Heart left ventricle (tissue), 16 donors: Measurements from ENCODE around the gene OMP. TPM values are rescaled to one million over a fixed set of nuclear protein-coding genes. Genes with fewer than 3 reads are reported as not detected.

Source experiments
- ATAC-seq, 4 donors: fragments of 200-7000 bp; cut with Tn5 transposase; one replicate each; pipeline ENCODE4 v1.9.1; 2020 to 2022; ENCODE audit warnings: moderate library complexity in 4 of 4, mild to moderate bottlenecking in 3 of 4, moderate number of reproducible peaks in 1 of 4
- DNase-seq, 5 donors: peaks; one replicate each; pipeline ENCODE4 v3.0.0-alpha.2; 2020
- H3K27ac ChIP-seq, 12 donors: fragments of 200-600 bp; sonication (generic) in 4 of 12; one replicate each; pipeline versions ENCODE4 v1.5.0 to v1.8.0; 2016 to 2022; ENCODE audit warnings: mild to moderate bottlenecking in 2 of 12
- H3K27me3 ChIP-seq, 9 donors: fragments of 200-600 bp; sonication (generic) in 2 of 9; one replicate each; pipeline versions ENCODE4 v1.5.1 to v1.8.0; 2016 to 2022; ENCODE audit warnings: mild to moderate bottlenecking in 3 of 9
- H3K36me3 ChIP-seq, 9 donors: fragments of 200-600 bp; sonication (generic) in 2 of 9; one replicate each; pipeline versions ENCODE4 v1.5.0 to v1.8.0; 2018 to 2022; ENCODE audit warnings: mild to moderate bottlenecking in 2 of 9
- H3K4me1 ChIP-seq, 12 donors: fragments of 200-600 bp; sonication (generic) in 4 of 12; one replicate each; pipeline versions ENCODE4 v1.5.0 to v1.8.0; 2016 to 2022; ENCODE audit warnings: mild to moderate bottlenecking in 3 of 12
- H3K4me3 ChIP-seq, 12 donors: fragments of 200-600 bp; sonication (generic) in 4 of 12; one replicate each; pipeline versions ENCODE4 v1.5.0 to v1.8.0; 2017 to 2022; ENCODE audit warnings: mild to moderate bottlenecking in 9 of 12, moderate library complexity in 4 of 12
- H3K9me3 ChIP-seq, 12 donors: fragments of 200-600 bp; sonication (generic) in 4 of 12; one replicate each; pipeline versions ENCODE4 v1.5.0 to v1.8.0; 2016 to 2022; ENCODE audit warnings: mild to moderate bottlenecking in 1 of 12
- POLR2A ChIP-seq, 2 donors: fragments of 450-650 bp; IDR thresholded peaks; one replicate each; pipeline ENCODE4 v1.6.1; 2017; ENCODE audit warnings: antibody characterized with exemption in 2 of 2, mild to moderate bottlenecking in 2 of 2, moderate library complexity in 2 of 2
- WGBS, 4 donors: extraction: QIAGEN DNeasy Blood & Tissue Kit in 2 of 4; methylation state at CpG; one replicate each; pipeline versions ENCODE4 v1.1.5 to v1.1.7; 2013 to 2018; 5-methylcytosine and 5-hydroxymethylcytosine counted together
- intact Hi-C, 10 donors: fragments of 100-400 bp; cut with DNase I; formaldehyde crosslinking; loops; one replicate each; pipeline versions ENCODE4 v1.11.1 to v1.14.2; 2022
- polyA plus RNA-seq, 2 donors: library from polyadenylated mRNA; stranded (reverse); fragments of 200-250 nt; gene quantifications; one replicate each; pipeline ENCODE4 v1.2.3, GENCODE V29; 2013
- total RNA-seq, 9 donors: library from RNA; depleted of rRNA in 2 of 9; stranded (reverse); fragments of >200 nt in 2 of 9; fragmentation: NEBNext Ultra II Directional in 3 of 9; extraction: Animal tissue kit (Norgen Biotek cat#: 25700) in 3 of 9; gene quantifications; one replicate each; pipeline versions ENCODE4 v1.1.0 to v1.2.4, GENCODE V29; 2016 to 2023
- TF ChIP-seq, protein P1 (sequence below), 12 donors: fragments of 200-600 bp; sonication (generic) in 4 of 12; IDR thresholded peaks; one replicate each; pipeline versions ENCODE4 v1.5.0 to v1.8.0; 2018 to 2022; ENCODE audit warnings: antibody characterized with exemption in 12 of 12, mild to moderate bottlenecking in 5 of 12
- donor health status: ischemic (EF 13 %, LVEDD 7.1; RV severe dilation, severe dysfunction).
- donor health status: healthy with polysubstance abuse.
- donor health status: DM: no; HTN: yes; CAD: no.
- donor health status: DM: no; HTN: no; CAD: no.
- donor health status: ischemic (EF 25% LVEDD 6.9; RV normal size, moderate dysfunction).
- donor health status: ischemic (EF 25% LVEDD 5.7; RV mildly dilated, moderate dysfunction).
- donor health status: healthy.
- donor health status: DM: yes; HTN: yes; CAD: no.
- donor health status: ischemic (EF 35%, LVEDD 5.7; RV mildly dilated, moderate dysfunction).
- donor health status: nonischemic (EF 11% LVEDD 7.7; RV severe dilation, severe dysfunction).
- donor health status: DM: yes; HTN: yes; CAD: no.
- donor health status: PGD.
- donor health status: ischemic (EF 29% LVEDD 5.4; RV normal size, mild dysfunction).
- donor health status: nonischemic (EF 23%, LVEDD 6.1; RV moderate dilation, normal function).

OMP gene
- total and polyA plus RNA-seq, 11 donors: not detected

GRCh38 chr11:77126156-77126775 lies 23.6 kb downstream of the OMP start:
- Histone ChIP-seq H3K4me1 (peaks cover 0 to 33% (median 21%) of the 10 kb centered on the region in 12 donors), H3K4me3 (no peak overlapping the region), H3K27ac (no peak overlapping the region), H3K9me3 (no peaks in the 10 kb centered on the region), H3K27me3 (peaks cover 0 to 9% (median 0%) of the 10 kb centered on the region in 9 donors), H3K36me3 (peaks cover 0 to 7% (median 0%) of the 10 kb centered on the region in 9 donors)
- WGBS, 4 donors: 78 to 84% (median 79%) methylated on average over 14 to 17 of the region's 17 CpGs
- TF ChIP-seq, protein P1, sequence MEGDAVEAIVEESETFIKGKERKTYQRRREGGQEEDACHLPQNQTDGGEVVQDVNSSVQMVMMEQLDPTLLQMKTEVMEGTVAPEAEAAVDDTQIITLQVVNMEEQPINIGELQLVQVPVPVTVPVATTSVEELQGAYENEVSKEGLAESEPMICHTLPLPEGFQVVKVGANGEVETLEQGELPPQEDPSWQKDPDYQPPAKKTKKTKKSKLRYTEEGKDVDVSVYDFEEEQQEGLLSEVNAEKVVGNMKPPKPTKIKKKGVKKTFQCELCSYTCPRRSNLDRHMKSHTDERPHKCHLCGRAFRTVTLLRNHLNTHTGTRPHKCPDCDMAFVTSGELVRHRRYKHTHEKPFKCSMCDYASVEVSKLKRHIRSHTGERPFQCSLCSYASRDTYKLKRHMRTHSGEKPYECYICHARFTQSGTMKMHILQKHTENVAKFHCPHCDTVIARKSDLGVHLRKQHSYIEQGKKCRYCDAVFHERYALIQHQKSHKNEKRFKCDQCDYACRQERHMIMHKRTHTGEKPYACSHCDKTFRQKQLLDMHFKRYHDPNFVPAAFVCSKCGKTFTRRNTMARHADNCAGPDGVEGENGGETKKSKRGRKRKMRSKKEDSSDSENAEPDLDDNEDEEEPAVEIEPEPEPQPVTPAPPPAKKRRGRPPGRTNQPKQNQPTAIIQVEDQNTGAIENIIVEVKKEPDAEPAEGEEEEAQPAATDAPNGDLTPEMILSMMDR (IDR thresholded peaks at IDR 0.05): no peak
- no peak for TF ChIP-seq POLR2A (IDR thresholded peaks at IDR 0.05)
- intact Hi-C loops: loop anchor here in 8 of 10 donors (2.0 to 10.0 kb wide), 4 partner anchors 63 to 423 kb away; no protein-coding TSS in a partner anchor
- DNase-seq: peak in 1 of 5 donors; percentile 61
- no peak for ATAC-seq

DNA sequence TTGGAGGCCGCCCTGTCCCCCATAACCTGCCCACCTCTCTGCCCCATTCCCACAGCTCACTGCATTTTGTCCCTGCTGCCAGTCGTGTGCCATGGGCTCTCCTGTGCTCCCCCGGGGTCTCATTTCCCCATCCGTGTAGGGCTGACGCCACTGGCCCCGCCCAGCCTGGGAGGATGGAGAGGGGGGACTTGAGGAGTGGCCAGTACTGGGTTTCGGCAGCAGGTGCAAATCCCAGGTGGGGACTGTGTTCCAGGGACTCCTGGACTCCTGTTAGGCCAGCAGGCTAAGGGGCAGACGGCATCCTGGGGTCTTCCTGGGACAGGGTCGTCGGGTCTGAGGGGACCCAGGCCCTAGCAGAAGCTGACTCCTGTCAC lies 24.2 kb downstream of the OMP start:
- Histone ChIP-seq H3K9me3 (no peaks in the 10 kb centered on the region), H3K27ac (no peak overlapping the region), H3K4me1 (peaks cover 0 to 39% (median 26%) of the 10 kb centered on the region in 12 donors), H3K27me3 (peaks cover 0 to 9% (median 0%) of the 10 kb centered on the region in 9 donors), H3K36me3 (peaks cover 0 to 6% (median 0%) of the 10 kb centered on the region in 9 donors), H3K4me3 (peak overlapping the region; percentile 1 to 60 (median 45))
- ATAC-seq: no peak
- no peak for TF ChIP-seq POLR2A (IDR thresholded peaks at IDR 0.05)
- TF ChIP-seq, protein P1 (IDR thresholded peaks at IDR 0.05): no peak
- peak in 1 of 5 donors; percentile 54 for DNase-seq
- intact Hi-C loops: loop anchor here in 9 of 10 donors (1.0 to 10.0 kb wide), 6 partner anchors 61 to 422 kb away; no protein-coding TSS in a partner anchor
- WGBS, 4 donors: 19 to 20% (median 20%) methylated on average over 8 to 10 of the region's 10 CpGs

DNA sequence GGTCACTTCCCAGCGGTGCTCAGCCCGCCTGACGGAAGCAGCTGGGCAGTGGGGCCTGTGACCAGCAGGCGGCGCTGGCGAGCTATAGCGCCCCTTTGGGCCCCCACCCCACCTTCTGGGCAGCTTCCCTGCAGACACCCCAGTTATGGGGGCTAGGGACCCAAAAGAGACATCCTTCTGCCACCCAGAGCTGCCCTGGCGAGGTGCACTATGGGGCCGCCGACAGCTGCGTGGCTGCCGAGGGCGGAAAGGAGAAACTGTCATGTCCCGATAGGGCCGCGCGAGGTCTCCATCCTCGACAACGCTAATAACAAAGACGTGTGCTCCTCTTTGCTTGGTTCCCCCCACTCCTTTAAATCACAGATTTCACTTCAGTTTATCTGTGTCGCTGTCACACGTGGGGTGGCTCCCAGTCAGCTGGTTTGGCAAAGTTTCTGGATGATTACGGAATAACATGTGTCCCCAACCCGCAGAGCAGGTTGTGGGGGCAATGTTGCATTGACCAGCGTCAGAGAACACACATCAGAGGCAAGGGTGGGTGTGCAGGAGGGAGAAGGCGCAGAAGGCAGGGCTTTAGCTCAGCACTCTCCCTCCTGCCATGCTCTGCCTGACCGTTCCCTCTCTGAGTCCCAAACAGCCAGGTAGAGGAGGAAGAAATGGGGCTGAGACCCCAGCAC lies 24.7 kb downstream of the OMP start:
- peaks cover 0 to 41% (median 26%) of the 10 kb centered on the region in 12 donors for H3K4me1 ChIP-seq
- H3K4me3 ChIP-seq: peak overlapping the region; percentile 1 to 60 (median 45)
- H3K9me3 ChIP-seq: no peaks in the 10 kb centered on the region
- peak; percentile 44 to 76 (median 63) for DNase-seq
- TF ChIP-seq, protein P1 (IDR thresholded peaks at IDR 0.05): peak; percentile 96 to 100 (median 99)
- no peak for TF ChIP-seq POLR2A (IDR thresholded peaks at IDR 0.05)
- peaks cover 0 to 6% (median 0%) of the 10 kb centered on the region in 9 donors for H3K36me3 ChIP-seq
- peak overlapping the region in 3 of 12 donors; percentile 9 to 35 (median 25) for H3K27ac ChIP-seq
- peak; percentile 55 to 71 (median 66) for ATAC-seq
- intact Hi-C loops: loop anchor here in 9 of 10 donors (1.0 to 10.0 kb wide), 6 partner anchors 61 to 421 kb away; no protein-coding TSS in a partner anchor
- H3K27me3 ChIP-seq: peaks cover 0 to 9% (median 0%) of the 10 kb centered on the region in 9 donors
- WGBS, 4 donors: 4 to 8% (median 5%) methylated on average over 16 to 27 of the region's 27 CpGs
